Psoas muscle (tissue), 8 donors: ENCODE measurements around the gene FRMPD4. TPM values are rescaled to one million over a fixed set of nuclear protein-coding genes. Genes with fewer than 3 reads are reported as not detected.

Experiments
- ATAC-seq, 4 donors: fragments of 200-7000 bp; cut with Tn5 transposase; one replicate each; pipeline ENCODE4 v1.9.1; 2020; ENCODE audit warnings: moderate library complexity in 3 of 4, mild to moderate bottlenecking in 2 of 4
- DNase-seq, 2 donors: peaks; one replicate each; pipeline ENCODE4 v3.0.0-alpha.2; 2020
- H3K27ac ChIP-seq: fragments of 200-600 bp; one replicate; pipeline ENCODE4 v1.8.0; 2022
- H3K27me3 ChIP-seq, 3 donors: fragments of 200-600 bp in 1 of 3; one replicate each; pipeline versions ENCODE4 v1.6.1 to v1.8.0; 2013 to 2022; ENCODE audit warnings: low read length in 2 of 3, mild to moderate bottlenecking in 2 of 3, moderate library complexity in 1 of 3; ENCODE audit not compliant: insufficient read depth in 3 of 3
- H3K36me3 ChIP-seq, 2 donors: fragments of 200-600 bp in 1 of 2; one replicate each; pipeline versions ENCODE4 v1.6.1 to v1.8.0; 2013 to 2022; ENCODE audit warnings: low read depth in 1 of 2, mild to moderate bottlenecking in 1 of 2, moderate library complexity in 1 of 2; ENCODE audit not compliant: insufficient read depth in 1 of 2
- H3K4me1 ChIP-seq: fragments of 200-600 bp; one replicate; pipeline ENCODE4 v1.8.0; 2022
- H3K4me3 ChIP-seq: fragments of 200-600 bp; one replicate; pipeline ENCODE4 v1.8.0; 2022; ENCODE audit warnings: mild to moderate bottlenecking
- H3K9me3 ChIP-seq: fragments of 200-600 bp; one replicate; pipeline ENCODE4 v1.8.0; 2022
- CTCF ChIP-seq: fragments of 200-600 bp; IDR thresholded peaks from one replicate; pipeline ENCODE4 v1.8.0; 2022; ENCODE audit warnings: antibody characterized with exemption
- WGBS, 3 donors: extraction: QIAGEN DNeasy Blood & Tissue Kit; methylation state at CpG; one replicate each; pipeline versions ENCODE4 v1.1.6 to v1.1.7; 2013; 5-methylcytosine and 5-hydroxymethylcytosine counted together
- intact Hi-C, 2 donors: fragments of 100-400 bp; cut with DNase I; formaldehyde crosslinking; loops; one replicate each; pipeline versions ENCODE4 v1.11.0 to v1.14.2; 2022
- polyA plus RNA-seq, 3 donors: library from polyadenylated mRNA; stranded (reverse); fragments of 200-250 nt; gene quantifications; one replicate each; pipeline ENCODE4 v1.2.3, GENCODE V29; 2013
- total RNA-seq, 4 donors: library from RNA; stranded (reverse); fragmentation: NEBNext Ultra II Directional in 2 of 4; extraction: Animal tissue kit (Norgen Biotek cat#: 25700) in 2 of 4; gene quantifications; one replicate each; pipeline versions ENCODE4 v1.2.1 to v1.2.4, GENCODE V29; 2021 to 2023
- donor health status: healthy with polysubstance abuse.
- donor health status: DM: no; HTN: no; CAD: no; lungs with moderate emphysema.
- donor health status: Bipolar disorder and iron deficiency.
- donor health status: healthy.
- donor health status: DM: yes; HTN: yes; CAD: no.
- donor health status: DM: no; HTN: no; CAD: no.
- donor health status: DM: no; HTN: no; CAD: no.
- donor health status: DM: yes; HTN: yes; CAD: no.

The FRMPD4 gene
- total and polyA plus RNA-seq, 7 donors, result 0.01 to 0.79 (median 0.06) TPM; not detected in 1

GRCh38 chrX:12363216-12363615 lies 224.9 kb downstream of the FRMPD4 start:
- WGBS, 3 donors, result 78 to 89% (median 84%) methylated on average over 2 of the region's 2 CpGs

GRCh38 chrX:12366440-12366839 lies 228.2 kb downstream of the FRMPD4 start:
- Histone ChIP-seq H3K4me3 (no peak overlapping the region), H3K27ac (no peak overlapping the region), H3K4me1 (no peaks in the 10 kb centered on the region), H3K36me3 (no peaks in the 10 kb centered on the region), H3K27me3 (no peaks in the 10 kb centered on the region), H3K9me3 (no peaks in the 10 kb centered on the region)
- DNase-seq (no peak), ATAC-seq (no peak)
- WGBS, 3 donors, result 36 to 39% (median 36%) methylated on average over 2 of the region's 2 CpGs
- TF ChIP-seq CTCF, result no peak
- intact Hi-C loops, result no loop called here

More at GRCh38 chrX:12363216-12363615, 224.9 kb downstream of the FRMPD4 start:
- no peaks in the 10 kb centered on the region for H3K36me3 ChIP-seq
- H3K9me3 ChIP-seq, result no peaks in the 10 kb centered on the region
- no peak for TF ChIP-seq CTCF
- no peaks in the 10 kb centered on the region for H3K4me1 ChIP-seq
- DNase-seq, result no peak
- H3K27me3 ChIP-seq, result no peaks in the 10 kb centered on the region
- no peak overlapping the region for H3K27ac ChIP-seq
- intact Hi-C loops, result no loop called here
- no peak for ATAC-seq
- H3K4me3 ChIP-seq, result no peak overlapping the region

GRCh38 chrX:12367254-12367653 lies 229.0 kb downstream of the FRMPD4 start:
- Histone ChIP-seq H3K36me3 (no peaks in the 10 kb centered on the region), H3K27ac (no peak overlapping the region), H3K4me3 (no peak overlapping the region), H3K4me1 (no peaks in the 10 kb centered on the region), H3K27me3 (no peaks in the 10 kb centered on the region), H3K9me3 (no peaks in the 10 kb centered on the region)
- TF ChIP-seq CTCF, result no peak
- DNase-seq (no peak), ATAC-seq (no peak)
- 80 to 87% (median 82%) methylated on average over 11 of the region's 11 CpGs for WGBS, 3 donors
- intact Hi-C loops, result no loop called here

- intact Hi-C loops, result no loop called here
- Histone ChIP-seq H3K4me3 (no peak overlapping the region), H3K36me3 (no peaks in the 10 kb centered on the region), H3K27ac (no peak overlapping the region), H3K4me1 (no peaks in the 10 kb centered on the region), H3K27me3 (no peaks in the 10 kb centered on the region), H3K9me3 (no peaks in the 10 kb centered on the region)
- TF ChIP-seq CTCF, result no peak
- 30 to 38% (median 36%) methylated on average over 3 of the region's 3 CpGs for WGBS, 3 donors
- ATAC-seq (no peak), DNase-seq (no peak)
Measured at GRCh38 chrX:12370497-12370986, 232.3 kb downstream of the FRMPD4 start.

- intact Hi-C loops, result no loop called here
- WGBS, 3 donors, result 56 to 72% (median 66%) methylated on average over 6 of the region's 6 CpGs
- TF ChIP-seq CTCF, result no peak
Measured at GRCh38 chrX:12372111-12372510, 233.8 kb downstream of the FRMPD4 start.

More at GRCh38 chrX:12372111-12372510, 233.8 kb downstream of the FRMPD4 start:
- Histone ChIP-seq H3K27ac (no peak overlapping the region), H3K4me1 (no peaks in the 10 kb centered on the region), H3K9me3 (no peaks in the 10 kb centered on the region), H3K36me3 (no peaks in the 10 kb centered on the region), H3K27me3 (no peaks in the 10 kb centered on the region), H3K4me3 (no peak overlapping the region)
- ATAC-seq (no peak), DNase-seq (no peak)
